K562 treated with DMSO at 1 percent for 24 hours (cell line): Measurements from ENCODE around the gene ZNF285. TPM values are rescaled to one million over a fixed set of nuclear protein-coding genes. Genes with fewer than 3 reads are reported as not detected.

Experiments
- total RNA-seq: library from RNA; unstranded; fragments of 300-600 nt; gene quantifications from 2 replicates; pipeline ENCODE4 v1.2.3, GENCODE V29; 2022; ENCODE audit warnings: low read depth; ENCODE audit not compliant: insufficient read depth

ZNF285 gene
- total RNA-seq: 0.29 and 0.46 TPM in 2 replicates

GRCh38 chr19:44401139-44402115 is at the start of gene ZNF285:
Gene ZNF285, minus strand, starts transcription at chr19:44401608. Its CDS starts 4,395 bp downstream, at chr19:44397213.

GRCh38 chr19:44447916-44448674 is 46.7 kb upstream of the ZNF285 start, which contains the start of gene ZNF229:
Gene ZNF229, minus strand, starts transcription at chr19:44448472. Its CDS starts 5,625 bp downstream, at chr19:44442847.

GRCh38 chr19:44356383-44357111 is 44.9 kb downstream of the ZNF285 start, which contains the start of gene ZNF112:
Gene ZNF112, minus strand, starts transcription at chr19:44356680. Its CDS starts 16,141 bp downstream, at chr19:44340539.

Other genes with a start within 250 kb of the ZNF285 start
- 8.8 and 10.9 TPM in 2 replicates for gene ZNF226, start 236.5 kb downstream of the ZNF285 start, total RNA-seq
- 7.1 and 10.7 TPM in 2 replicates for gene ZNF227, start 189.1 kb downstream of the ZNF285 start, total RNA-seq
- 0.71 and 1.4 TPM in 2 replicates for gene ZNF233, start 141.7 kb downstream of the ZNF285 start, total RNA-seq
- 0.91 and 1.1 TPM in 2 replicates for gene ZNF235, start 96.6 kb downstream of the ZNF285 start, total RNA-seq
- gene ZNF112, start 44.9 kb downstream of the ZNF285 start, total RNA-seq: 0.37 and 0.43 TPM in 2 replicates
- 1.00 and 2.3 TPM in 2 replicates for gene ZNF229, start 46.9 kb upstream of the ZNF285 start, total RNA-seq
- gene ZNF180, start 98.9 kb upstream of the ZNF285 start, total RNA-seq: 3.0 and 5.6 TPM in 2 replicates
- not detected in 2 replicates for gene CEACAM20, start 128.1 kb upstream of the ZNF285 start, total RNA-seq
- not detected in 2 replicates for gene IGSF23, start 212.0 kb upstream of the ZNF285 start, total RNA-seq
- 15.8 and 17.1 TPM in 2 replicates for gene PVR, start 242.3 kb upstream of the ZNF285 start, total RNA-seq